Body of pancreas (tissue), 4 donors: ENCODE data around the gene CKMT1B.
"Not testable (repeated sequence)": the region's sequence is repeated elsewhere in the genome, so short reads cannot be mapped to it uniquely, and the experiment has no call there.

Experiments
- CTCF ChIP-seq, 7 experiments: fragments of 450-650 bp in 4 of 7; fragments of 200-600 bp in 3 of 7; sonication (generic) in 3 of 7; IDR thresholded peaks; one replicate each; pipeline ENCODE4 v1.5.1; 2016 to 2019; ENCODE audit warnings: antibody characterized with exemption in 7 of 7
- POLR2A ChIP-seq, 3 donors: fragments of 450-650 bp; IDR thresholded peaks; one replicate each; pipeline ENCODE4 v1.6.1; 2016; ENCODE audit warnings: antibody characterized with exemption in 3 of 3, mild to moderate bottlenecking in 2 of 3

GRCh38 chr15:43574607-43575006 lies 19.2 kb upstream of the CKMT1B start:
- not testable (repeated sequence) for TF ChIP-seq CTCF, POLR2A (IDR thresholded peaks at IDR 0.05)
